NCI-H345 treated with DMSO at 0.1 percent for 48 hours (cell line): ENCODE measurements around the gene DEAF1.

ENCODE experiments used
- DNase-seq: peaks from one replicate; lab custom pipeline; 2025; ENCODE audit not compliant: unreplicated experiment; lab: John Stamatoyannopoulos, UW

DEAF1 gene

GRCh38 chr11:614623-615503, 80.2 kb downstream of the DEAF1 start:
- no peak for DNase-seq

- no peak for DNase-seq
Measured at GRCh38 chr11:614021-614622, 80.9 kb downstream of the DEAF1 start.

- DNase-seq: peak; percentile 11
Measured at GRCh38 chr11:613369-613968, 81.6 kb downstream of the DEAF1 start.

- DNase-seq: no peak
Measured at GRCh38 chr11:612961-613300, 82.1 kb downstream of the DEAF1 start.

GRCh38 chr11:612201-612960, 82.6 kb downstream of the DEAF1 start:
- DNase-seq: no peak

GRCh38 chr11:611001-611996, 83.7 kb downstream of the DEAF1 start:
- DNase-seq: no peak

- DNase-seq: no peak
Measured at GRCh38 chr11:610146-610801, 84.7 kb downstream of the DEAF1 start.

- no peak for DNase-seq
Measured at GRCh38 chr11:609341-609811, 85.6 kb downstream of the DEAF1 start.

- DNase-seq: no peak
Measured at GRCh38 chr11:608791-609251, 86.2 kb downstream of the DEAF1 start.

GRCh38 chr11:607971-608659, 86.9 kb downstream of the DEAF1 start:
- no peak for DNase-seq

- DNase-seq: no peak
Measured at GRCh38 chr11:607020-607780, 87.8 kb downstream of the DEAF1 start.

GRCh38 chr11:606245-606644, 88.8 kb downstream of the DEAF1 start:
- DNase-seq: no peak

- no peak for DNase-seq
Measured at GRCh38 chr11:605286-606129, 89.5 kb downstream of the DEAF1 start.

GRCh38 chr11:603154-603553, 91.9 kb downstream of the DEAF1 start:
- DNase-seq: no peak

- no peak for DNase-seq
Measured at GRCh38 chr11:601573-602245, 93.3 kb downstream of the DEAF1 start.

- no peak for DNase-seq
Measured at GRCh38 chr11:598005-598680, 96.9 kb downstream of the DEAF1 start.
